22Rv1 (cell line): ENCODE results near the gene GMCL2.

Experiments
- CTCF ChIP-seq: fragments of 450-650 bp; IDR thresholded peaks from 2 replicates; pipeline ENCODE4 v1.5.1; 2017; ENCODE audit warnings: mild to moderate bottlenecking
- ZFX ChIP-seq: fragments of 450-650 bp; IDR thresholded peaks from 2 replicates; pipeline ENCODE4 v1.6.1; 2017; ENCODE audit warnings: antibody characterized with exemption, borderline replicate concordance

GRCh38 chr5:178221853-178222252 lies 34.7 kb upstream of the GMCL2 start:
- TF ChIP-seq CTCF (no peak), ZFX (no peak)
